Karpas-422 (cell line): Measurements from ENCODE around the gene DZANK1. TPM values are rescaled to one million over a fixed set of nuclear protein-coding genes. Genes with fewer than 3 reads are reported as not detected.
"Not testable (repeated sequence)": the region's sequence is repeated elsewhere in the genome, so short reads cannot be mapped to it uniquely, and the experiment has no call there.

Source experiments
- DNase-seq: peaks from one replicate; pipeline ENCODE4 v3.0.0-alpha.2; 2015
- H2AFZ ChIP-seq: fragments of 200-600 bp; sonication (generic); 2 replicates; pipeline ENCODE4 v1.6.1; 2014; ENCODE audit warnings: antibody characterized with exemption, low read length, mixed read lengths
- H3K27ac ChIP-seq: fragments of 200-600 bp; sonication (generic); 2 replicates; pipeline ENCODE4 v1.5.1; 2014; ENCODE audit warnings: mild to moderate bottlenecking, low read length, moderate library complexity
- H3K27me3 ChIP-seq: fragments of 200-600 bp; sonication (generic); 2 replicates; pipeline ENCODE4 v1.6.1; 2014; ENCODE audit warnings: low read length, mixed read lengths
- H3K36me3 ChIP-seq: fragments of 200-600 bp; sonication (generic); 2 replicates; pipeline ENCODE4 v1.6.1; 2014; ENCODE audit warnings: low read length, mixed read lengths; ENCODE audit not compliant: insufficient read depth
- H3K4me1 ChIP-seq: fragments of 200-600 bp; sonication (generic); 2 replicates; pipeline ENCODE4 v1.6.1; 2014; ENCODE audit warnings: mild to moderate bottlenecking, low read length, mixed read lengths
- H3K4me2 ChIP-seq: fragments of 200-600 bp; sonication (generic); 2 replicates; pipeline ENCODE4 v1.6.1; 2014; ENCODE audit warnings: low read length, low read depth, mild to moderate bottlenecking; ENCODE audit not compliant: poor library complexity, severe bottlenecking
- H3K4me3 ChIP-seq: fragments of 200-600 bp; sonication (generic); 2 replicates; pipeline ENCODE4 v1.5.1; 2014; ENCODE audit warnings: mild to moderate bottlenecking, antibody characterized with exemption, low read length, mixed read lengths
- H3K79me2 ChIP-seq: fragments of 200-600 bp; sonication (generic); 2 replicates; pipeline ENCODE4 v1.6.1; 2014; ENCODE audit warnings: mild to moderate bottlenecking, low read length, mixed read lengths
- H3K9ac ChIP-seq: fragments of 200-600 bp; sonication (generic); 2 replicates; pipeline ENCODE4 v1.6.0; 2014; ENCODE audit warnings: low read length
- H3K9me2 ChIP-seq: fragments of 200-600 bp; sonication (generic), shearing (Covaris generic); replicated peaks from 2 replicates; pipeline ENCODE4 v1.6.0; 2014; ENCODE audit warnings: mild to moderate bottlenecking, low read length, moderate library complexity; ENCODE audit not compliant: insufficient read depth
- H3K9me3 ChIP-seq: fragments of 300-700, 200-600 bp; sonication (generic); 2 replicates; pipeline ENCODE4 v1.6.1; 2014; ENCODE audit warnings: low read length, mixed read lengths
- H4K20me1 ChIP-seq: fragments of 200-600 bp; sonication (generic); 2 replicates; pipeline ENCODE4 v1.6.1; 2014; ENCODE audit warnings: mild to moderate bottlenecking, antibody characterized with exemption, low read length, low read depth; ENCODE audit not compliant: insufficient read depth
- small RNA-seq: library from RNA; depleted of rRNA; stranded (forward); fragments of <200 nt; gene quantifications from one replicate; pipeline ENCODE3, GENCODE V24; 2014
- total RNA-seq: library from RNA; depleted of rRNA; stranded (reverse); fragments of >200 nt; shearing (Covaris generic); gene quantifications from 2 replicates; pipeline ENCODE4 v1.2.3, GENCODE V29; 2014; ENCODE audit warnings: low replicate concordance; rRNA removed

DZANK1 gene
- total RNA-seq, 1 experiment from 2014 or later, result 35.6 TPM

DNA sequence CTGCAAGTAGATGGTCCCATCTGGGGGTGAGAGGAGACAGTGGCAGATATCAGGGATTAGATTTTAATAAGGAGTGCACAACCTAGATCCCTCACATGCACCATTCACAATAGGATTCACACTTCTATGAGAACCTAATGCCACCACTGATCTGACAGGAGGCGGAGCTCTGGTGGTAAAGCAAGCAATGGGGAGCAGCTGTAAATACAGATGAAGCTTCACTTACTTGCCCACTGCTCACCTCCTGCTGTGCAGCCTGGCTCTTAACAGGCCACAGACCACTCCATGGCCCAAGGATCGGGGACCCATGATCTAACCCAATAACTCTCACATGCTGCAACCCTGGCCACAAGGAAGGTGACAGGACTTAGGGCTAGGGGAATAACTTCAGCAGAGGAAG lies 103.1 kb downstream of the DZANK1 start:
- Histone ChIP-seq H3K79me2 (no peaks in the 10 kb centered on the region), H3K4me1 (no peaks in the 10 kb centered on the region), H3K27ac (no peak overlapping the region), H3K9me3 (no peaks in the 10 kb centered on the region), H3K4me2 (no peak overlapping the region), H3K36me3 (no peaks in the 10 kb centered on the region), H3K4me3 (no peak overlapping the region), H3K9ac (no peak overlapping the region), H4K20me1 (no peaks in the 10 kb centered on the region), H2AFZ (0 out of 2 replicates have a peak overlapping the region, but pooled peaks have one; percentile 36), H3K9me2 (peaks cover 5% of the 10 kb centered on the region; the same call in 1 of the 2 replicates), H3K27me3 (no peaks in the 10 kb centered on the region)
- DNase-seq, result no peak

DNA sequence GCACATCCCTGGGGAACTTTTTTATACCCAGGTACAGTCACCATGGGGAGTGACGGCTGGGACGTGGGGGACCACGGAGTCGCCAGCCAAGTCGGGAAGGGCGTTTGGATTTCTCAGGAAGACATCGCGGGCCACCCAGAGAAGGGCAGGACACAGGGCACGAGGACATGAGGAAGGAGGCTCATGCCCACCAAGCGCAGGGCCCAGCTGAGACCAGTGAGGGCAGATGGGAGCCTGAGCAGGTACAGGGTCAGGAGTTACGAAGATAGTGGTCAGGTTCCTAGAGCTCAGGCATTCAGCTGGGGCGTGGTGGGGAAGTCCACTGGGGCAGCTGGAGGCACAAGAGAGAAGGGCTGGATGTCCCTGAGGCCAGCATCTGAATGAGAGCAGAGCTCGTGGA lies 103.9 kb downstream of the DZANK1 start:
- H3K4me3 ChIP-seq, result no peak overlapping the region
- no peaks in the 10 kb centered on the region for H3K27me3 ChIP-seq
- no peak overlapping the region for H2AFZ ChIP-seq

DNA sequence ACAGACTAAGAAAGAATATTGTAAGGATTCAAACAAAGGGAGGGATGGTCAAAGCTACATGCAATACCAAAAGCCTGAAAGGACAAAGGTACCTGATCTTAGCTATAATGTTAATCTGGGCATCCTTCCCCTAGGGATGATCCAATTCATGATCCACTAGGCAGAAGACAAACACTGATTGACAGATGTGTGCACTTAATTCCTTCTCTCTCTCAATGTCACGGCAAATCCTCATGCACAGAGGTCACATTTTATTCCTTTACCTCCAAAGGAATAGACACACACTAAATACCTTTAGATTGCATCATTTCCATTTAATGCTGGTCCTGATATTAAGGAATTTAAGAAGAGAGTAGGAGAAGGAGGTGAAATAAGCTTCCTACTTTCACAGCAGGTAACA lies 105.2 kb downstream of the DZANK1 start:
- H3K9me3 ChIP-seq, result no peaks in the 10 kb centered on the region
- DNase-seq, result no peak

More for the DNA sequence above, 103.9 kb downstream of the DZANK1 start:
- H3K9ac ChIP-seq, result no peak overlapping the region
- no peaks in the 10 kb centered on the region for H3K36me3 ChIP-seq
- DNase-seq, result no peak
- no peaks in the 10 kb centered on the region for H3K9me3 ChIP-seq
- no peaks in the 10 kb centered on the region for H3K4me1 ChIP-seq
- H3K27ac ChIP-seq, result no peak overlapping the region
- H3K79me2 ChIP-seq, result no peaks in the 10 kb centered on the region
- H4K20me1 ChIP-seq, result no peaks in the 10 kb centered on the region
- peaks cover 5% of the 10 kb centered on the region; the same call in 1 of the 2 replicates for H3K9me2 ChIP-seq
- no peak overlapping the region for H3K4me2 ChIP-seq

DNA sequence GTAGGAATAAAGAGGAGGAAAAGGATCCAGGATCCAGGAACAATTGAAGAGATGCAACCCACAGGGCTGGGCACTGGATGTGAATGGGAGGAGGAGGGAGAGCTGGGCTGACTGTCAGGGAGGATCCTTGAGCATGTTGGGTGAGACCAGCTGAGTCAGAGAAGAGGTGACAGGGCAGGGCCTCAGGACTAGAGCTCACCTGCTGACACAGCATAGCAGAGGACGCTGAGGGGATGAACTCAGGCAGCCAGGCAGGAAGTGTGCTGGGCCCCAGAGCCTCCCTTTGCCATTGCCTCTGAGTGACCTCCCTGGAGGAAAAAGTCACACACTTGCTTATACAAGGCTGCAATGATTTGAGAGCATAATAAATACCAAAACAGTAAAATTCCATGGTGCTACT lies 106.2 kb downstream of the DZANK1 start:
- H3K4me1 ChIP-seq, result no peaks in the 10 kb centered on the region
- H2AFZ ChIP-seq, result no peak overlapping the region
- no peaks in the 10 kb centered on the region for H3K79me2 ChIP-seq
- H4K20me1 ChIP-seq, result no peaks in the 10 kb centered on the region
- no peaks in the 10 kb centered on the region for H3K9me3 ChIP-seq
- H3K9ac ChIP-seq, result no peak overlapping the region
- no peak overlapping the region for H3K27ac ChIP-seq
- DNase-seq, result no peak
- H3K4me2 ChIP-seq, result no peak overlapping the region
- no peaks in the 10 kb centered on the region for H3K27me3 ChIP-seq
- no peak overlapping the region for H3K4me3 ChIP-seq
- H3K9me2 ChIP-seq, result peaks cover 4% of the 10 kb centered on the region; the same call in 1 of the 2 replicates
- H3K36me3 ChIP-seq, result no peaks in the 10 kb centered on the region

More for the DNA sequence above, 105.2 kb downstream of the DZANK1 start:
- no peaks in the 10 kb centered on the region for H4K20me1 ChIP-seq
- no peak overlapping the region for H2AFZ ChIP-seq
- no peak overlapping the region for H3K9ac ChIP-seq
- H3K27ac ChIP-seq, result no peak overlapping the region
- H3K4me2 ChIP-seq, result no peak overlapping the region
- no peaks in the 10 kb centered on the region for H3K4me1 ChIP-seq
- no peaks in the 10 kb centered on the region for H3K27me3 ChIP-seq
- H3K79me2 ChIP-seq, result no peaks in the 10 kb centered on the region
- H3K9me2 ChIP-seq, result peaks cover 5% of the 10 kb centered on the region; the same call in 1 of the 2 replicates
- H3K4me3 ChIP-seq, result no peak overlapping the region
- H3K36me3 ChIP-seq, result no peaks in the 10 kb centered on the region

DNA sequence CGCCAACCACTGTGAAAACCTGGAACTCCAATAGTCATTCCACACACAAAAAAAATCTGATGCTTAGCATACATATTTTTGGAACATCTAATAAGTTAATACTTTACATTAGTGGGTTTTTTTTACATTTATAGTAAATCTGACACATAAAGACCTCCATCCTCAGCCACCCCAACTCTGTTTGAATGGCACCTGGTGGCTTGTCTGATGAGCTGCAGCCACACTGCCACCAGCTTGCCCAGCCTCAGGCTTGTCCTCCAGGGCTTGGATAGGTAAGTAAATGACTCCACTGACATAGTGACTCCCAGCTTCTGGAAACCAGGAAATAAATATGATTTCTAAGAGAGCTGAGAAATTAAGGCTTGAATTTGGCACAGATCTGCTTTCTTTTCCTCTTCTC lies 107.0 kb downstream of the DZANK1 start:
- H3K9ac ChIP-seq, result no peak overlapping the region
- no peaks in the 10 kb centered on the region for H3K27me3 ChIP-seq
- no peak overlapping the region for H3K4me3 ChIP-seq
- no peaks in the 10 kb centered on the region for H3K9me3 ChIP-seq
- H3K27ac ChIP-seq, result no peak overlapping the region
- H3K4me2 ChIP-seq, result no peak overlapping the region
- H3K4me1 ChIP-seq, result no peaks in the 10 kb centered on the region
- no peaks in the 10 kb centered on the region for H3K36me3 ChIP-seq
- no peak overlapping the region for H2AFZ ChIP-seq
- DNase-seq, result no peak
- H3K9me2 ChIP-seq, result no peaks in the 10 kb centered on the region
- no peaks in the 10 kb centered on the region for H3K79me2 ChIP-seq
- H4K20me1 ChIP-seq, result no peaks in the 10 kb centered on the region

DNA sequence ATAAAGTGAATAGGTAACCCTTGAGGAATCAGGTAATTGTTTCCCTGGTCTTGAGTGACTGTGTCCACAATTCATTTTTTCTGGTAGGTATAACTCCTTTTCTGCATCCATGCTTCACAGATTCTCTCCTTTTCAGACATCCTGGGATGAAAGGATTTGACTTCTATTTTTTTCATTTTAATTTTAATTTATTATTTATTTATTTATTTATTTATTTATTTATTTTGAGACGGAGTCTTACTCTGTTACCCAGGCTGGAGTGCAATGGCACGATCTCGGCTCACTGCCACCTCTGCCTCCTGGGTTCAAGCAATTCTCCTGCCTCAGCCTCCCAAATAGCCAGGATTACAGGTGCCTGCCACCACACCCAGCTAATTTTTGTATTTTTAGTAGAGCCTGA lies 117.1 kb downstream of the DZANK1 start:
- H3K36me3 ChIP-seq, H4K20me1 ChIP-seq, H2AFZ ChIP-seq, H3K79me2 ChIP-seq, H3K4me2 ChIP-seq, DNase-seq, H3K4me3 ChIP-seq, H3K9me2 ChIP-seq, H3K9ac ChIP-seq, H3K4me1 ChIP-seq, H3K27me3 ChIP-seq, H3K27ac ChIP-seq, H3K9me3 ChIP-seq: not testable (repeated sequence)

Small RNA genes lying within 50 kb of the gene (small RNA-seq; reads per million reads assigned to genes)
- gene MIR3192 (not detected), gene RNA5SP476 (not detected)

Other genes with a start within 250 kb of the DZANK1 start
- gene ZNF133, start 178.5 kb downstream of the DZANK1 start, total RNA-seq, result 15.2 and 19.5 TPM in 2 replicates
- 22.0 and 31.7 TPM in 2 replicates for gene POLR3F, start 360 bp upstream of the DZANK1 start, total RNA-seq
- gene RBBP9, start 30.2 kb upstream of the DZANK1 start, total RNA-seq, result 7.9 and 11.2 TPM in 2 replicates
- 39.3 and 45.4 TPM in 2 replicates for gene SEC23B, start 40.9 kb upstream of the DZANK1 start, total RNA-seq
- 101 and 268 TPM in 2 replicates for gene SMIM26, start 100.4 kb upstream of the DZANK1 start, total RNA-seq
- gene DTD1, start 121.0 kb upstream of the DZANK1 start, total RNA-seq, result 84.9 and 115 TPM in 2 replicates